ENCODE results near the gene TRAPPC12.
"Not testable (repeated sequence)": the region's sequence is repeated elsewhere in the genome, so short reads cannot be mapped to it uniquely, and the experiment has no call there.

The TRAPPC12 gene

DNA sequence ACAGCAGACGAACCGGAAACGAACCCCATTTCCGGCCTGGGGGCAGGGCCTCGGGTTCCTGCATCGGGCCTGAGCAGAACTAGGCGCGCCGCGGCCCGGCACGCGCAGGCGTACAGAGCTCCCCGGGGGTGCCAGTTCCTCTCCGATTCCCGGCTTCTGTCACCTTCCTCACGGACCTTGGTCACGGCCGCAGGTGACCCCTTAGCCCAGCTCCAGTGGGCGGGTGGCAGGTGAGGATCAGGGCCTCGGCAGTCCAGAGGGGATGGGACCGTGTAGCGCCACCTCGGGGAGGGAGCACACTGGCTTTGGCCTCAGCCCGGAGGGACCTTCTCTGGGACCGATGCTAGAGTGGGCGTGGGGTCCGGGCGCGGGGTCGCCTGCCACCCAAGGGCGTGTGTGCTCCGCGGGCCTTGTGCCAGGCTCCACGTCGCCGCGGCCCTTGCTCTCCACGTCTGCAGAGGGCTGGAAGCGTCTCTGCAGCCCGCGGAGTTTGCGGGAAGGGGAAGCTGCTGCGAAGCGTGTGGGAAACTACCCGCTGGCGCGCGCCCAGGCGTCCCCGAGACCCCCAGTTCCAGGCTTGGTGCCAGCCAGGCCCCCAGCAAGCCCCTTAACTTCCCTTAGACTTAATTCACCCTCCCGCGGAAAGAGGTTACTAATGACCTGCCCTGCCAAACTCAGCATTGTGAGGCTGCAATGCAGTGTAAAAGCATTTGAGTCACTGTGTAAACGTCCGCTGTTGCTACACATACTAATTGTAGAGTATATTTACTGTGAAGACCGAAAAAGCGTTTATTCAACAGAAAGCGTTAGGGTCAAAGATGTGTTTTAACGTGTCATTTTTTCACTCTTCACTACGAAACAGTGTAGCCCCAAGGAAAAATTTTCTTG, at the start of gene TRAPPC12:
Gene TRAPPC12 (plus strand): TSS at position 48 of the 888 bp plus-strand sequence. CDS start 7,930 bp downstream, outside the sequence.
- peak; percentile 87 to 93 for DNase-seq (ENCODE audit: low read depth in 2 of 2)

DNA sequence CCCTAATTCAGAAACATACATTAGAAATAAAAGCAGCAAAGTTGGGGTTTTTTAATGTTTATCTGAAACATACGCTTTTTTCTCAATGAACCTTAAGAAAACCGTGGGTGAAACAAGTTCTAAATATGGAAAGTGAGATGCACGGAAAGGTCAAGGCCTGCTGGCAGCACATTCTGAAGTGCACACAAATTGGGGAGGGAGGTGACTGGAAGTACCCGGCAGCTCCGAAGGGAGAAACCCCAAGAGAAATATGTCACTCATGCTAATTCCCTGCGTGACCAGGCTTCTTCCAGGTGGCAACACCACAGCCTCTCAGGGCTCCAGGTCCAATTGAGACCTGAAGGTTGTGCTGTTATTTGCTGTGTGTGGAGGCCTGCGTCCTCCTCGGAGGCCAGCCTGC, 47.4 kb upstream of the TRAPPC12 start:
- DNase-seq (ENCODE audit: low read depth in 2 of 2) = no peak

DNA sequence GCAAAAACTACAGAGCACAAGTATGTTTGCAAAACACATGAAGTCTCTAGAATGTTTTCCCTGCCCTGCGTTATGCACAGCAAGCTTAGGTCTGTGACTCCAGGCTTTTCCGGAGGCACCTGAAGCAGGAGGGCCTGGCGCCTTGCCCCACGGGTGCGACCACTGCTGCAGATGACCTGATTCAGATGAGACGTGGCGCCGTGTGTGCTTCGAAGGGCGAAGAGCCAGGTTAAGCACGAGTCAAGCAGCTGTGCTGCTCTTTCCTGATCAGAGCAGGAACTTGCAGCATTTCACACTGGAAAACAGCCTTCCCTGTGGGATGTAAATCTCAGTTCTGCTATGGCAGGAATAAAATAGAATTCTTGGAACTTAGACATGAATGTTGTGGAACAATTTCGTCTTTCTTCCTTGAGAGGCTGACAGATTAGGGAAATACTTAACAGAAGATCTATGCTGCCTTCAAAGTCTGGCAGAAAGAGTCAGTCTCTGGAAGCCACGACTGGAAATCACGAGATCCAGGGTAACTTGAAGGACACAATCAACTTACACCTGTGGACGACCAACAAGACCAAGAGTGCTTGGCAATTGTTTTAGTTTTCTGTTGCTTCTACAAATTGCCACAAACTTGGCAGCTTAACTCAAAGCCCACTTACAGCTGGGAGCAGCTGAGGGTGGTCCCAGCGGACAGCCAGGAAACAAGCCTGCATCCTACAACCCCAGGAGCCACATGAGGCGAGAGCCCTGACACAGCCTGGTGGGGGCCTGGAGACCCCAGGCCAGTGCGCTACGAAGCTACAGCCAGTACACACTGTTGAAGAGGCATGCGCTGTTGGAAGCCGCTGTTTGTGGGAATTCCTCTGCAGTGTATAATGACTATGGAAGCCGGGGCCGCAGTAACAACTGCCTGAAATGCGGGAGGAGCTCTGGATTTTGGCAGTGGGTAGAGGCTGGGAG, 44.8 kb upstream of the TRAPPC12 start:
- no peak for DNase-seq (ENCODE audit: low read depth in 2 of 2)

DNA sequence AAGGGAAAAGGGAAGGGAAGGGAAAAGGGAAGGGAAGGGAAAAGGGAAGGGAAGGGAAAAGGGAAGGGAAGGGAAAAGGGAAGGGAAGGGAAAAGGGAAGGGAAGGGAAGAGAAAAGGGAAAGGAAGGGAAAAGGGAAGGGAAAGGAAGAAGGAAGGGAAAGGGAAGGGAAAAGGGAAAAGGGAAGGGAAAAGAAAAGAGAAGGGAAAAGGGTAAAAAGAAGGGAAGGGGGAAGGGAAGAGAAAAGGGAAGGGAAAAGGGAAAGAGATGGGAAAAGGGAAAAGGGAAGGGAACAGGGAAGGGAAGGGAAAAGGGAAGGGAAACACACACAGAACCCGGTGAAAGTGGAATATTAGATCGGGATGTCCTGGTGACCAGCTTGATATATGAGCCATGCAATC, 42.6 kb upstream of the TRAPPC12 start:
- DNase-seq (ENCODE audit: low read depth in 2 of 2) = no peak

DNA sequence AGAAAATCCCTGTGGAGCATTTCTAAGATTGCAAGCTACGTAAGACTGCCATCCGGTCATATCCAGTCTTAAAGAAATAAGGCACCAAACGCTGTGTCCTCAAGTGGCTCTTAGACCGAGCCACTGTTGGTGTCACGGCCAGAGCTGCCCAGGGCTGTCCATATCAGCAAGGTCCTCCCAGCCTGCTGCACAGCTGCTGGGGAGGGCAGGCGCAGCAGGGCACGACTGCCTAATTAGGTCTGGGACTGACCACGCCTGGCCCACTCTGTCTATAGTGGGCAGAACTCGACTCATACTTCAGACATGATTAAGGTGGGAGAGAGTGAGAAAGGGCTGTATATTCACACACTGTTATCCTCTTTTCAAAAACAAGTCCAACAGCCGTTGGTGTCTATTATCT, 41.2 kb upstream of the TRAPPC12 start:
- DNase-seq (ENCODE audit: low read depth in 2 of 2) = no peak

DNA sequence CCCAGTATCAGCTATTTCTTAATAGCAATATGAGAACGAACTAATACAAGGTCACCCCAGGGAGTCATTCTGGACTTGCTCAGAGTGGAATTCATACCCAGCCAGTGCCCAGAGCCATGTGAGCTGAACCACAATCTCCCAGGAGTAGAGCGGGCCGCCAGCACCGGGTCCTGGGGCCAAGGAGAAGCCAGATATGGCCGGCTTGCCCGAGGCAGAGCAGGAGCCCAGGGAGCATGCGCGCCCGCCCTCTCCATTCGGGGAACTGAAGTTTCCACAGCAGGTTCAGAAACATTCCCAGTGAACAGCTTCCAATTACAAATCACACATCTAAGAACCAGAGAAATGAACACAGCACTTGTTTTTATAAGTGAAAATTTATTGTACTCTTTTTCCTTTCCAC, 39.4 kb upstream of the TRAPPC12 start:
- DNase-seq (ENCODE audit: low read depth in 2 of 2) = no peak

DNA sequence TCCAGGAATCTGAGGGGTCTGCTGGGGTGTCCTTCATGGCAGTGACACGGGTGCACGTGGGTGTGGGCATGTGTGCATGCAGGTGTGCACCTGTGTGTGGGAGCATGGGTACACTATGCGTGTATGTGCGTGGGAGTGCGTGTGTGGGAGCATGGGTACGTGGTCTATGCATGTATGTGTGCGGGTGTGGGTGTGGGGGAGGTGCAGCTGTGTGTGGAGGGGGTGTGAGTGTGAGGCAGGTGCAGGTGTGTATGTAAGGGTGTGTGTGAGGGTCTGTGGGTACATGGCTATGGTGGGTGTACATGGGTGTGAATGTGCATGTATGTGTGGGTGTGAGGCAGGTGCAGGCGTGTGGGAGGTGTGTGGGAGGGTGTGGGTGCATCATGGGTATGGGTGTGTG, 38.2 kb upstream of the TRAPPC12 start:
- no peak for DNase-seq (ENCODE audit: low read depth in 2 of 2)

DNA sequence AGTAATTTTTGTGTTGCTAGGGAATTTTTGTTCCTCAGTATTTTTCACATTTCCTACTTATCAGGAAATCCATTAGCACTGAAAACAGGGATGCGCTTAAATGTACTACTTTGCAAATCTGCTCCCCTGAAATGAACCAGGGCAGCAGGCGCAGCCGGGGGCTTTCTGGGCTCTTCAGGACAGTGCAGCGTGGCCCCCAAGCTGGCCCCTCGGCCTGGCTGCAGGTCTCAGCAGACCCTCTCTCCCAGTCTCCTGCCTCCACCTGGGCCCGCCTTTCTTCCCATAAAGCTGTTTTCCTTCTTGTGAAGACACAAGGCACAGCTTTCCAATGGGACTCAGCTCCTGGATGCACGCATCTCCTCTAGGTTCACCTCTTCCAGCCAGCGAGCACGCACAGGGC, 37.2 kb upstream of the TRAPPC12 start:
- no peak for DNase-seq (ENCODE audit: low read depth in 2 of 2)

DNA sequence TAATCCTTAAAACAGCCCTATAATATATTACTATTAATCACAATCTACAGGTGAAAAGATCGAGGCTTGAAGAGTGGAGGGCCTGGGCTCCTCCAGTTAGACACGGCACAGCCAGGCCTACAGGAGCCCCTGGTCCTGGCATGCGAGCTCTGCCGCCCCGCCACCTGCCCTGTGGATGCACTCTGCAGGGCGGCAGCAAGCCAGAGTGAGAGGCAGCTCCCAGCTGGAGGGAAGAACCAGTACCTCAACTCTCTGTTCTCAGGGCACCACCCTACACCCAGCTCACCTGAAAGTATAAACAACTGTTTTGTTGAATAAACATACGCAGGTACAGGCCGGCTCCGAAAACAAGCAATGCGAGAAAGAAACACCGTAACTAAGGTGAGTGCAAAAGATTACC, 36.5 kb upstream of the TRAPPC12 start:
- no peak for DNase-seq (ENCODE audit: low read depth in 2 of 2)

DNA sequence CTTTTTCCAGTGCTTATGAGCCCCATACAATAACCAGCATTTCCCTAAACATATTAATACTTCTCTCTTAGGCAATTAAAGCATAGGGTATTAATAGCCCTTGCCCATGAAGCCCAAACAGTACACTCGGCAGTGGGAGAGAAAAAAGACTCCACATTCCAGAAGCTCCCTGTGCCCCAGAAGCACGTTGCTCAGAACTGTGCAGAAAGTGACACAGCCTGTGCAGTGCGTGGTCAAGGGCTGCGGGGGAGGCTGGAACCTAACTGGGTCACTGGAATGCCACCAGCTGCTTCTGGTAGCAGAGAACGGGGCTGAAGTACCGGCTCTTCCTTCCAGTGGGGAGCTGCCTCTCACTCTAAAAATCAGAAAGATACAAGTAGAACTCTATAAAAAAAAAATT, 34.6 kb upstream of the TRAPPC12 start:
- DNase-seq (ENCODE audit: low read depth in 2 of 2) = no peak

DNA sequence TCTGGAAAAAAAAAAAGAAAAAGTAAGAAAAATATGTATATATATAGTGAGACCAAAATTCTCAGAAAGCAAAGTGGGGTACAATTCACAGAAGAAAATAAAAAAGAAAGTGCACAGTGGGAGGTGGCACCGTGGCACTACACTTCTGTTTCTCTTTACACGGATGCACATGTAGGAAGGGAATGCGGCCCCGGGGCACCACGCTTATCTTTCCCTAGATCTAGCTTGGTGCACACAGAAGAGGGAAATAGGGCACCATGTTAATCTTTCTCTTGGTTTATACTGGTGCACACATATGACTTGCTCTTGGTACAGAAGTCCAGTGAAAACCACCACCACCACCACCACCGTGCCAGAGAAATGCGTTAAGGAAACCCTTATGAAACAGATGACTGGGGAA, 33.9 kb upstream of the TRAPPC12 start:
- no peak for DNase-seq (ENCODE audit: low read depth in 2 of 2)

DNA sequence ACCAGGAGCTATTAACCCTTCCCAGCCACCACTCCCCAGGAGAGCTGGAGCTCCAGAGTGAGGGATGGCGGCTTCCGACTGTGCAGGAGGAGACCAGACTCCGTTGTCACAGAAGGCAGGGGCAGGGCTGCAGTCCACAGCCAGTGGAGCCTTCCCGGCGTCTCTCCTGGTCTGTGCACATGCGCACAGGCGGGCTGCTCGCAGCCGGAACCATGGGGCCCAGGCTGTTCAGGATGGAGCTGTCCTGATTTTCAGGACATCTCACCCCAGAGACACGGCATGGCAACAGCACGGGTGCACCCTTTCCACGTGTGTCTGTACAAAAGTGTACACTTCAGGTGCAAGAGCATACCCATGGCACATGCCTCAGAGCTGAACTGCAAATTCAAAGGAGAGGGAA, 30.7 kb upstream of the TRAPPC12 start:
- DNase-seq (ENCODE audit: low read depth in 2 of 2) = no peak

DNA sequence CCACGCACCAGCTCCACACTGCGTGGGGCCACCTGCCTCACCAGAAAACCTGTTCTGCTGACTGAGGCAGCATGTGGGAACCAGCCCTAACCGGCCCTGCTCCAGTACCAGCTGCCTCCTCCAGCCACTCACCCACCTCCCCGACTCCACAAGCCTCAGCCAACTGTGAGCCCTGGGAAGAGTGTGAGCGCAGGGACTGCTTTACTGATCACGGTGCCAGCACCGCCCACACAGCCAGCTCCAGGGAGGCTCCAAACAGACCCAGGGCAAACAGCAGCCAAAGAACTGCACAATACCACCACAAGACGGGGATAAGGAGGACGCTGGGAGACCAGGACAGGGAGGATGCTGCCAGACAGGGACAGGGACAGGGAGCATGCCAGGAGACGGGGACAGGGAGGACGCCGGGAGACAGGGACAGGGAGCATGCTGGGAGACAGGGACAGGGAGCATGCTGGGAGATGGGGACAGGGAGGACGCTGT, 30.2 kb upstream of the TRAPPC12 start:
- no peak for DNase-seq (ENCODE audit: low read depth in 2 of 2)

DNA sequence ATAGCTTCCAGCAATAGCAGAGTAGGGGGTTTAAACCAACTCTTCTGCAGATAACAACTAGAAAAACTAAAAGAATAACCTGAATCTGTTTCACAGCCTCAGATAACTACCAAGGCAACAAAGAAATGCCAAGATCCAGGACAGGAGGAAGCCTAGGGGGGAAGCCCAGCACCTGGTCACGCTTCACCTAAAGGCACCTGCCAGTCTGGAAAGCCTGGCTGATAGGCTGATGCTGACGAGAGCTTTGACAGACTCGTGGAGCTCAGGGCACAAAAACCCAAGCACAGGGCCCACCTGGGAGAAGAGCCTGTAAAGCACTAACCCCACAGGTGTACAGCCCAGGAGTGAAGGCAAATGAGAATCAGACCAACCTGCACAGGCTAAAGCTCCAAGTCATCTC, 24.5 kb upstream of the TRAPPC12 start:
- no peak for DNase-seq (ENCODE audit: low read depth in 2 of 2)

DNA sequence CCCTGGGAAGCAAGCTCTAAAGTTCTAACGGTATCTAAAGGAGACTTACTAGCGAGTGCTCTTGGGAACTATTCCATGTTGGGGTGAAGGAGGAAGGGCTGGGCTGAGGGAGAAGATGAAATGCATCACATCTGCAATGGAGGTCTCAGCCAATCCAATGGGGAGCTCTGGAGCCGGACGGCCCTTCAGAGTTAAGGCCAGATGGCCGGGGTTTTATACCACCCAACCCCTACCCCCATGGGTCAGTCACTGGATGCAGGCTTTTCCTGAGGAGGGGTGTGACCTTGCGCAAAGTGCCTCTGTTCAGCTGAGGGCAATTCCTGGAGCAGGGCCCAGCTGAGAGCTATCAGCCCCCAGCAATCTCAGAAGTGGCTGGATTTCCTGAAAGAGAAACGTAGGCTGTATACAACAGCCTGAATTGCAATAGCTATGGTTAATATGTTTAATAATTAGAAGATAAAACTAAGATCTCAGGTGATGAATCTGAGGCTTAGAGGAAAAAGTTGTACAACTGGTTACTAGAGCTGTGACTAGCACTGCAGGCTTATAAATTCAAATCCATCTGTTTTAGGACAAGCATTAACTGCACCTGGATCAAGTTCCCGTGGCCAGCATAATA, 23.4 kb upstream of the TRAPPC12 start:
- DNase-seq (ENCODE audit: low read depth in 2 of 2) = no peak

DNA sequence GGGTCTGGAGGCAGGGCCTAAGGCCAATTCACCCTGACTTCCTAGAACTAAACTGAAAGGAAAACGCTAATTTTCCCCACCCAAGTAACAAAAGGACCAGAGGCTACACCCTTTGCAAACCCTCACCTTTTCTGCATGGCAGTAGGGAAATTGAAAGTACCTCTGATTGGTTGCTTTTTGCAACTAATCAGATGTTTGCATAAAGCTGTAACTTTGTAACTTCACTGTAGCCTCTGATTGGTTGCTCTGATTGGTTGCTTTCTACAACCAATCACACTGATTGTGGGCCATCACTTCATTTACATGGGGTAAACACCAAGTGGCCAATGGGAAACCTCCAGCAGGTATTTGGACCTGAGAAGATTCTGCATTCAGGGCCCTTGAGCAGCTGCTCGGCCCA, 22.7 kb upstream of the TRAPPC12 start:
- no peak for DNase-seq (ENCODE audit: low read depth in 2 of 2)

DNA sequence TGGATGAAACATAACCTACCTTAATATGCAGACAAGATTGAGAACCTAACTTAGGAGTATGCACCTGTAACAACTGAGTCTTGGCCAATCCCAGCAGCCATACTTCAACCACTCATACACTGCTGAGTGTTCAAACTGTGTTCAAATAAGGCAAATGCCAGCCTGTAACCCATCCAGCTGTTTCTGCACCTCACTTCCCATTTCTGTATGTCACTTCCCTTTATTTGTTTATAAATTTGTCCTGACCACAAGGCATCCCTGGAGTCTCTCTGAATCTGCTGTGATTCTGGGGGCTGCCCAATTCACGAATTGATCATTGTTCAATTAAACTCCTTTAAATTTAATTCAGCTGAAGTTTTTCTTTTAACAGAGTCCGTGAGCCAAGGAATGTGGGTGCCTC, 22.0 kb upstream of the TRAPPC12 start:
- not testable (repeated sequence) for DNase-seq (ENCODE audit: low read depth in 2 of 2)

DNA sequence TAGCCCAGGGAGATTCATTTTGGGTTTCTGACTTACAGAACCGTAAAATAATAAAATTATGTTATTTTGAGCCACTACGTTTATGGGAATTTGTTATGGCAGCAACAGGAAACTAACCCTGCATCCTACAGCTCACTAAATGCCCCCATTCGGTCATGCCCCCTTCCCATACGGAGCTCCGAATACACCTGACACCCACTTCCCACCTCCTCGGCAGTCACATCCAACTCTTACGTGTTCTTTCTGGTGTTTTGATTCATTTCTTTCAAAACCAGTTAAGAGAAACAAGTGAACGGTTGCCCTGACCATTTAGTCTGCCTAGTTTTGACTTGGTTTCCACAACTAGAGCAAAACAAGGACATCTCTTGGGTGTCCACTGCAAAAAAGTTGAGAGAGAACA, 21.6 kb upstream of the TRAPPC12 start:
- no peak for DNase-seq (ENCODE audit: low read depth in 2 of 2)

DNA sequence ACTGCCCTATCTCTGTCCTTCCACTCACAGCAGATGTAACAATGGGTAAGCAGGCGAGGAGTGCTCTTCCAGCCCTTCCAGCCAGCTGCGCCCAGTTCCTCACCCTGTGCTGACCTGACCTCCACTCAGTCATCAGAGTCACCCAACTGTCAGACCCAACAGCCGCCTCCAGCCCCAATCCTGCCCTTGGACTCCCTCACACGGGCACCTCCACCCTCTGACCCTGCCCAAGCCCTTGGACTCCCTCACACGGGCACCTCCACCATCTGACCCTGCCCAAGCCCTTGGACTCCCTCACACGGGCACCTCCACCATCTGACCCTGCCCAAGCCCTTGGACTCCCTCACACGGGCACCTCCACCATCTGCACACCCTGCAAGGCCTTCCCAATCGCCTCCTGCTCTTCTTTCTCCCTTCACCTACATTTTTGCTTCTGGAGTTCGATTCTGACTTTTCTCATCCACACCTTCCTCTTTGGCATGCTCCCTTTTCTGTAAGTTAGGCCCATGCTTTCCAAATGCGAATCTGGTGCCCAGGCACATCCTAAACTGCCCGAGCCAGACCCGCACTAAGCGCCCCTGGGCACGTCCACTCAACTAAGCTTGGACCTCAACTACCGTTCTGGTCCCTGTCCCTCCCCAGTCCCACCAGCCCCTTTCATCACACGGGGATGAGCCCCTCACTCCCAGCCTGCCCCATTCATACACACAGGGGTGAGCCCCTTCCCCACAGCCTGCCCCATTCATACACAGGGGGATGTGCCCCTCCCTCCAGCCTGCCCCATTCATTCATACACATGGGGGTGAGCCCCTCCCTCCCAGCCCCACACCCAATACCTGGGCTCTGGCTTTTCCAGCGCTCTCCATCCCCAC, 17.7 kb upstream of the TRAPPC12 start:
- DNase-seq (ENCODE audit: low read depth in 2 of 2) = no peak

DNA sequence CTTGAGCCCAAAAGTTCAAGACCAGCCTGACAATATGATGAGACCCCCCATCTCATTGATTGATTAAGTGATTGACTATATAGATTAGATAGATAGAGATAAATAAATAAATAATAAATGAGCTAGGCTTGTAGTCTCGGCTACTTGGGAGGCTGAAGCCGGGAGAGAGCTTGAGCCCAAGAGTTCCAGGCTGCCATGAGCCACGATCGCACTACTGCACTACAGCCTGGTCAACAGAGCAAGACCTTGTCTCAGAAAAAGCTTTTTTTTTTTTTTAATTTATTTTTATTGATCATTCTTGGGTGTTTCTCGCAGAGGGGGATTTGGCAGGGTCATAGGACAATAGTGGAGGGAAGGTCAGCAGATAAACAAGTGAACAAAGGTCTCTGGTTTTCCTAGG, 14.3 kb upstream of the TRAPPC12 start:
- DNase-seq (ENCODE audit: low read depth in 2 of 2) = no peak

DNA sequence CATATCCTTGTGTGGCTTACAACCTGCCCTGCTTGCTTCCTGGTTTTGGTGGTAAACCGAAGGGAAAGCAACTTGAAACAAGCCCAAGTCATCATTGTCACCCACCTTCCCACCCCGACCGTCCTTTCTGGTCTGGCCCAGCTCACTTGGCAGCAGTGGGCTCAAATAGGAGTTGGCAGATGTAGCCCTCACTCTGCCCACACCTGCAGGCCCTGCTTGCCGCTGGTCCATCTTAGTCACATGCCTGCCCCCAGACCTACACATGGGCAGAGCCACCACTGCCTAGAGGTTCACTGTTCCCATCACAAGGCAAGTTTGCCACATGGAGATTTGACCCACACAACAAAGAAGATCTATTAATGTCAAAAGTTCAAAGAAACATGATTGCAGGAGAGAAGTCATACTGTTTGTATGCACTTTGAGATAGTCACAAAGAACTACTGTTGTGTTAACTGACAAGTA, 11.2 kb upstream of the TRAPPC12 start:
- DNase-seq (ENCODE audit: low read depth in 2 of 2) = no peak

Measured in stimulated activated CD4-positive, alpha-beta T cell treated with anti-CD3 and anti-CD28 coated beads, Interleukin-4, amount 100 ng/mL, for 48 hours (primary cell).